GM23338 (cell line): ENCODE results near the gene FASN. TPM values are rescaled to one million over a fixed set of nuclear protein-coding genes. Genes with fewer than 3 reads are reported as not detected.

Experiments used
- ATAC-seq: fragments of 200-7000 bp; cut with Tn5 transposase; 3 replicates; pipeline ENCODE4 v1.9.1; 2020
- DNase-seq: peaks from one replicate; pipeline ENCODE4 v3.0.0-alpha.2; 2015; ENCODE audit warnings: low spot score
- H2AFZ ChIP-seq: fragments of 200-600 bp; sonication (generic); 2 replicates; pipeline ENCODE4 v1.8.0; 2016; ENCODE audit warnings: antibody characterized with exemption, mild to moderate bottlenecking, moderate library complexity
- H3F3A ChIP-seq: fragments of 200-600 bp; sonication (generic); replicated peaks from 2 replicates; pipeline ENCODE4 v1.8.0; 2017; ENCODE audit warnings: antibody characterized with exemption, mixed run types, low read depth
- H3K27ac ChIP-seq: fragments of 200-600 bp; sonication (generic); 2 replicates; pipeline ENCODE4 v1.6.1; 2016; ENCODE audit warnings: low read depth
- H3K27me3 ChIP-seq: fragments of 200-600 bp; sonication (generic); 2 replicates; pipeline ENCODE4 v1.8.0; 2016; ENCODE audit warnings: mild to moderate bottlenecking, mixed run types, moderate library complexity; ENCODE audit not compliant: insufficient read depth
- H3K36me3 ChIP-seq: fragments of 200-600 bp; sonication (generic); 2 replicates; pipeline ENCODE4 v1.8.0; 2016; ENCODE audit warnings: mild to moderate bottlenecking; ENCODE audit not compliant: insufficient read depth
- H3K4me1 ChIP-seq: fragments of 200-600 bp; sonication (generic); 2 replicates; pipeline ENCODE4 v1.8.0; 2016; ENCODE audit warnings: mild to moderate bottlenecking, moderate library complexity; ENCODE audit not compliant: insufficient read depth
- H3K4me2 ChIP-seq: fragments of 200-600 bp; sonication (generic); 2 replicates; pipeline ENCODE4 v1.7.1; 2017; ENCODE audit warnings: mixed run types
- H3K4me3 ChIP-seq: fragments of 200-600 bp; sonication (generic); 2 replicates; pipeline ENCODE4 v1.6.1; 2016; ENCODE audit warnings: mixed run types
- H3K79me2 ChIP-seq: fragments of 200-600 bp; sonication (generic); replicated peaks from 2 replicates; pipeline ENCODE4 v1.8.0; 2017; ENCODE audit warnings: mild to moderate bottlenecking; ENCODE audit not compliant: insufficient read depth
- H3K9me2 ChIP-seq: fragments of 200-600 bp; sonication (generic); 2 replicates; pipeline ENCODE4 v1.8.0; 2017; ENCODE audit not compliant: insufficient read depth
- H4K20me1 ChIP-seq: fragments of 200-600 bp; sonication (generic); replicated peaks from 2 replicates; pipeline ENCODE4 v1.8.0; 2017; ENCODE audit warnings: mild to moderate bottlenecking; ENCODE audit not compliant: insufficient read depth
- H3K27ac Mint-ChIP-seq: 2 replicates; pipeline ENCODE4 v1.8.0; 2020; ENCODE audit warnings: inconsistent platforms, mild to moderate bottlenecking, moderate library complexity, mixed read lengths
- H3K27me3 Mint-ChIP-seq: 3 replicates; pipeline ENCODE4 v1.8.0; 2022; ENCODE audit warnings: low read depth, mild to moderate bottlenecking, moderate library complexity, mixed read lengths, inconsistent platforms; ENCODE audit not compliant: insufficient read depth, poor library complexity
- H3K36me3 Mint-ChIP-seq: 3 replicates; pipeline ENCODE4 v1.8.0; 2021; ENCODE audit warnings: low read depth, mild to moderate bottlenecking, inconsistent platforms, moderate library complexity, mixed read lengths
- H3K4me1 Mint-ChIP-seq: 3 replicates; pipeline ENCODE4 v1.8.0; 2020; ENCODE audit warnings: mild to moderate bottlenecking, inconsistent platforms, mixed read lengths
- H3K4me3 Mint-ChIP-seq: 3 replicates; pipeline ENCODE4 v1.8.0; 2021; ENCODE audit warnings: moderate library complexity, mild to moderate bottlenecking, inconsistent platforms, mixed read lengths
- H3K9me3 Mint-ChIP-seq: 3 replicates; pipeline ENCODE4 v1.8.0; 2020; ENCODE audit warnings: moderate library complexity, mild to moderate bottlenecking, inconsistent platforms, mixed read lengths
- CREB1 ChIP-seq: fragments of 250-450 bp; sonication (Bioruptor Pico); IDR thresholded peaks from 2 replicates; pipeline ENCODE4 v1.5.0; 2020; ENCODE audit warnings: low read depth, mild to moderate bottlenecking, moderate library complexity
- CTCF ChIP-seq, 2 experiments: fragments of 200-600 bp in 1 of 2; sonication (generic) in 1 of 2; conservative IDR thresholded peaks; 2 replicates each; pipeline versions ENCODE4 v1.5.1 to v1.6.1; 2016 to 2017; ENCODE audit warnings: antibody characterized with exemption in 2 of 2, low read depth in 2 of 2, mild to moderate bottlenecking in 2 of 2, moderate library complexity in 1 of 2
- ETS1 ChIP-seq: IDR thresholded peaks from 2 replicates; pipeline ENCODE4 v1.6.1; 2016; ENCODE audit warnings: antibody characterized with exemption
- EZH2 ChIP-seq: fragments of 200-600 bp; sonication (generic); IDR thresholded peaks from one replicate; pipeline ENCODE4 v1.8.0; 2017; ENCODE audit warnings: antibody characterized with exemption, mild to moderate bottlenecking, low read depth; ENCODE audit not compliant: unreplicated experiment
- EZH2phosphoT487 ChIP-seq: fragments of 200-600 bp; sonication (generic); IDR thresholded peaks from one replicate; pipeline ENCODE4 v1.8.1; 2018; ENCODE audit warnings: antibody characterized with exemption; ENCODE audit not compliant: unreplicated experiment
- JUNB ChIP-seq: IDR thresholded peaks from one replicate; pipeline ENCODE4 v1.6.1; 2016; ENCODE audit warnings: antibody characterized with exemption; ENCODE audit not compliant: unreplicated experiment
- NANOG ChIP-seq: IDR thresholded peaks from 2 replicates; pipeline ENCODE4 v1.6.1; 2016; ENCODE audit warnings: antibody characterized with exemption, borderline replicate concordance
- POLR2AphosphoS5 ChIP-seq: IDR thresholded peaks from 2 replicates; pipeline ENCODE4 v1.6.1; 2016; ENCODE audit warnings: antibody characterized with exemption, low read depth
- REST ChIP-seq: IDR thresholded peaks from one replicate; pipeline ENCODE4 v1.6.1; 2018; ENCODE audit warnings: antibody characterized with exemption; ENCODE audit not compliant: unreplicated experiment
- STAT1 ChIP-seq: IDR thresholded peaks from one replicate; pipeline ENCODE4 v1.6.1; 2016; ENCODE audit warnings: antibody characterized with exemption; ENCODE audit not compliant: unreplicated experiment
- ZNF114 ChIP-seq: fragments of 250-450 bp; sonication (Bioruptor Pico); IDR thresholded peaks from 2 replicates; pipeline ENCODE4 v1.5.0; 2020; ENCODE audit warnings: mild to moderate bottlenecking, moderate library complexity
- ZNF331 ChIP-seq: fragments of 250-450 bp; sonication (Bioruptor Pico); IDR thresholded peaks from 2 replicates; pipeline ENCODE4 v1.5.0; 2020; ENCODE audit warnings: low read depth, mild to moderate bottlenecking, moderate library complexity
- ZNF462 ChIP-seq: fragments of 250-450 bp; sonication (Bioruptor Pico); IDR thresholded peaks from 2 replicates; pipeline ENCODE4 v1.5.0; 2020; ENCODE audit warnings: mild to moderate bottlenecking, moderate library complexity
- polyA plus RNA-seq: library from polyadenylated mRNA; unstranded; fragments of >200 nt; fragmentation: Nextera tagmentation; extraction: Ambion mirVana; gene quantifications from 2 replicates; pipeline ENCODE4 v1.2.1, GENCODE V29; 2016
- total RNA-seq: library from RNA; depleted of rRNA; stranded (reverse); fragments of >200 nt; shearing (Covaris generic); gene quantifications from 2 replicates; pipeline ENCODE4 v1.2.3, GENCODE V29; 2014

The FASN gene
- total and polyA plus RNA-seq, 2 experiments from 2014 or later: 120 to 849 TPM

GRCh38 chr17:82050152-82050760 lies 47.8 kb downstream of the FASN start:
- peak overlapping the region; percentile 89; the same call in 1 of the 2 replicates for H3K4me2 ChIP-seq
- no peaks in the 10 kb centered on the region for H3K9me2 ChIP-seq
- Mint-ChIP-seq H3K27ac (no peak overlapping the region), H3K4me3 (peak overlapping the region; percentile 86), H3K36me3 (peaks cover 14% of the 10 kb centered on the region), H3K4me1 (no peaks in the 10 kb centered on the region; the same call in 2 of the 3 replicates), H3K27me3 (peaks cover 13% of the 10 kb centered on the region), H3K9me3 (no peaks in the 10 kb centered on the region)
- no peak for DNase-seq
- H3K27me3 ChIP-seq: no peaks in the 10 kb centered on the region
- ATAC-seq: no peak
- H3F3A ChIP-seq: 0 out of 2 replicates have a peak, but pooled peaks cover 6% of the 10 kb centered on the region
- H3K4me1 ChIP-seq: no peaks in the 10 kb centered on the region
- no peak overlapping the region for H3K27ac ChIP-seq
- no peaks in the 10 kb centered on the region for H3K36me3 ChIP-seq
- peak overlapping the region; percentile 74; the same call in 1 of the 2 replicates for H3K4me3 ChIP-seq
- peaks cover 8% of the 10 kb centered on the region; the same call in 1 of the 2 replicates for H4K20me1 ChIP-seq
- H2AFZ ChIP-seq: no peak overlapping the region
- no peak for TF ChIP-seq JUNB
- no peak for TF ChIP-seq CTCF (conservative IDR thresholded peaks at IDR 0.05; ENCODE audit: low read depth in 2 of 2)
- TF ChIP-seq CREB1: no peak
- TF ChIP-seq POLR2AphosphoS5: no peak
- no peak for TF ChIP-seq ZNF462
- TF ChIP-seq STAT1: no peak
- TF ChIP-seq ETS1: no peak
- no peak for TF ChIP-seq EZH2phosphoT487
- no peak for TF ChIP-seq NANOG
- TF ChIP-seq REST: no peak
- TF ChIP-seq ZNF114 (CRISPR knock-in tag): no peak
- no peak for TF ChIP-seq ZNF331 (CRISPR knock-in tag)
- TF ChIP-seq EZH2: no peak
- H3K79me2 ChIP-seq: peaks cover 9% of the 10 kb centered on the region; the same call in 1 of the 2 replicates
